Adrenal gland (tissue), 12 donors: Measurements from ENCODE around the gene PPM1A. TPM values are rescaled to one million over a fixed set of nuclear protein-coding genes. Genes with fewer than 3 reads are reported as not detected.

Experiments
- DNase-seq, 7 donors: peaks; one replicate each; pipeline ENCODE4 v3.0.0-alpha.2; 2019 to 2020
- H3K27ac ChIP-seq, 5 donors: fragments of 200-600 bp; sonication (generic) in 4 of 5; 1 replicate in 3 of 5; 2 replicates in 2 of 5; pipeline versions ENCODE4 v1.5.1 to v1.8.0; 2016 to 2020; ENCODE audit warnings: mild to moderate bottlenecking in 1 of 5
- H3K27me3 ChIP-seq: fragments of 200-600 bp; 2 replicates; pipeline ENCODE4 v1.8.0; 2021
- H3K36me3 ChIP-seq, 2 donors: fragments of 200-600 bp; replicated peaks in 1 of 2; 1 replicate in 1 of 2; 2 replicates in 1 of 2; pipeline versions ENCODE4 v1.5.1 to v1.8.0; 2018 to 2022
- H3K4me1 ChIP-seq, 2 donors: fragments of 200-600 bp; replicated peaks in 1 of 2; 1 replicate in 1 of 2; 2 replicates in 1 of 2; pipeline versions ENCODE4 v1.5.1 to v1.8.0; 2018 to 2021
- H3K4me3 ChIP-seq, 4 donors: fragments of 200-600 bp; sonication (generic) in 3 of 4; one replicate each; pipeline ENCODE4 v1.5.1; 2016 to 2018
- H3K9me3 ChIP-seq, 3 donors: fragments of 200-600 bp; sonication (generic) in 1 of 3; replicated peaks in 1 of 3; 1 replicate in 2 of 3; 2 replicates in 1 of 3; pipeline versions ENCODE4 v1.5.1 to v1.8.0; 2016 to 2021
- CTCF ChIP-seq, 6 experiments: fragments of 450-650 bp in 4 of 6; fragments of 200-600 bp in 2 of 6; sonication (generic) in 1 of 6; IDR thresholded peaks; 1 replicate in 5 of 6; 2 replicates in 1 of 6; pipeline versions ENCODE4 v1.5.1 to v1.8.0; 2016 to 2021; ENCODE audit warnings: antibody characterized with exemption in 6 of 6, mild to moderate bottlenecking in 2 of 6, moderate library complexity in 1 of 6
- POLR2A ChIP-seq, 2 donors: fragments of 450-650 bp; IDR thresholded peaks; one replicate each; pipeline ENCODE4 v1.6.1; 2017; ENCODE audit warnings: antibody characterized with exemption in 2 of 2, mild to moderate bottlenecking in 2 of 2, moderate library complexity in 1 of 2
- WGBS, 4 donors: extraction: QIAGEN DNeasy Blood & Tissue Kit in 2 of 4; methylation state at CpG; one replicate each; pipeline versions ENCODE4 v1.1.5 to v1.1.7; 2013 to 2017; 5-methylcytosine and 5-hydroxymethylcytosine counted together
- intact Hi-C, 2 donors: fragments of 100-400 bp; cut with DNase I; formaldehyde crosslinking; loops; one replicate each; pipeline versions ENCODE4 v1.14.1 to v1.15.0; 2022 to 2023
- polyA plus RNA-seq, 3 donors: library from polyadenylated mRNA; stranded (reverse); fragments of 200-250 nt in 2 of 3; fragments of 350-450 nt in 1 of 3; fragmentation: Illumina TruSeq in 1 of 3; extraction: RNeasy Lipid Tissue Mini Kit (QIAGEN cat#74804) in 1 of 3; gene quantifications; one replicate each; pipeline ENCODE4 v1.2.3, GENCODE V29; 2013 to 2014
- total RNA-seq, 9 donors: library from RNA; depleted of rRNA in 4 of 9; stranded (reverse); fragments of >200 nt in 4 of 9; fragments of 120-200 nt in 1 of 9; fragmentation: NEBNext Ultra II Directional in 1 of 9; extraction: Animal tissue kit (Norgen Biotek cat#: 25700) in 1 of 9; gene quantifications; one replicate each; pipeline versions ENCODE4 v1.1.0 to v1.2.4, GENCODE V29; 2013 to 2023
- donor health status: healthy with polysubstance abuse.
- donor health status: Bipolar disorder and iron deficiency.
- donor health status: DM: yes; HTN: yes; CAD: no.
- donor health status: DM: no; HTN: no; CAD: no.
- donor health status: DM: no; HTN: no; CAD: no.
- donor health status: DM: yes; HTN: yes; CAD: no.

Gene PPM1A
- total and polyA plus RNA-seq, 12 donors = 19.1 to 56.5 (median 34.2) TPM

- Histone ChIP-seq H3K36me3 (no peaks in the 10 kb centered on the region), H3K4me1 (no peaks in the 10 kb centered on the region), H3K27me3 (no peaks in the 10 kb centered on the region), H3K4me3 (no peak overlapping the region), H3K9me3 (no peaks in the 10 kb centered on the region), H3K27ac (no peak overlapping the region)
- no peak for TF ChIP-seq CTCF (IDR thresholded peaks at IDR 0.05)
- no peak for TF ChIP-seq POLR2A (IDR thresholded peaks at IDR 0.05)
- WGBS, 4 donors = 59 to 80% (median 66%) methylated on average over 2 of the region's 2 CpGs
- intact Hi-C loops = loop anchor here in 1 of 2 donors (5.0 kb wide), 1 partner anchor 216 kb away; no protein-coding TSS in a partner anchor
- no peak for DNase-seq
These were observed 97.7 kb downstream of the PPM1A start for GRCh38 chr14:60346706-60347105.

DNA sequence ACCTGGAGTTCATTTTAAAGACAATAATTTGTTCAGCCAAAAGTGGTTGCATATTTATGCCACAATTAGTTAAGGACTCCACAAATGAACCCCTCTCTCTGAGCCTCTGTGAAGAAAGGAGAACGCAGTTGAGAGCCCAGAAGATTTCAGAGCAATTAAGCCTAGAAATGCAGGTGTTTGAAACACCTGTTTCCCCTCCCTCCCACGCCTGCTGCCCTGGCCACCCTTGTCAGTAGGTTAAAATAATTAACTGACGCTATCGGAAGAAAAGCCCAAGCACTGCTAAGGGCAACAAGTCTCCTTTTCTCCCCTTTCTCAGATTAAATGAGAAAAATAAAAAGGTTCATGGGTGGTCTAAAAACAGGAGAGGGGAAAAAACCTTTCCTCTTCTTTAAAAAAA, 99.2 kb downstream of the PPM1A start:
- H3K4me1 ChIP-seq = no peaks in the 10 kb centered on the region
- no peaks in the 10 kb centered on the region for H3K36me3 ChIP-seq
- TF ChIP-seq CTCF (IDR thresholded peaks at IDR 0.05) = no peak
- no peak for TF ChIP-seq POLR2A (IDR thresholded peaks at IDR 0.05)
- H3K27ac ChIP-seq = no peak overlapping the region
- 71 to 83% (median 72%) methylated on average over 4 of the region's 4 CpGs for WGBS, 4 donors
- H3K4me3 ChIP-seq = no peak overlapping the region
- DNase-seq = no peak
- intact Hi-C loops = loop anchor here in 1 of 2 donors (5.0 kb wide), 1 partner anchor 214 kb away; no protein-coding TSS in a partner anchor
- no peaks in the 10 kb centered on the region for H3K9me3 ChIP-seq
- H3K27me3 ChIP-seq = no peaks in the 10 kb centered on the region

Other genes starting within 250 kb of the PPM1A start
- gene PCNX4, start 157.3 kb upstream of the PPM1A start, total RNA-seq = 100 to 1,000 TPM in 1 of 9 donors, 10 to 100 TPM in 8; 31.1 to 204 (median 58.9) TPM
- 10 to 100 TPM; 24.9 to 60.0 (median 37.0) TPM for gene PCNX4, start 157.3 kb upstream of the PPM1A start, polyA plus RNA-seq
- gene DHRS7, start 83.8 kb upstream of the PPM1A start, total RNA-seq = 100 to 1,000 TPM in 7 of 9 donors, 10 to 100 TPM in 2; 92.8 to 248 (median 168) TPM
- 100 to 1,000 TPM in 1 of 3 donors, 10 to 100 TPM in 2; 41.3 to 134 (median 80.5) TPM for gene DHRS7, start 83.8 kb upstream of the PPM1A start, polyA plus RNA-seq
- under 1 TPM in 2 of 9 donors, not detected in 7; 0.39 to 0.91 TPM for gene C14orf39, start 236.8 kb downstream of the PPM1A start, total RNA-seq
- under 1 TPM; 0.24 to 0.68 (median 0.40) TPM for gene C14orf39, start 236.8 kb downstream of the PPM1A start, polyA plus RNA-seq